ENCODE results near the gene GNA12. TPM values are rescaled to one million over a fixed set of nuclear protein-coding genes. Genes with fewer than 3 reads are reported as not detected.

GNA12 gene
- total and polyA plus RNA-seq, 9 of the 15 experiments (the other 6 are each of a cell fraction or from before 2014, with no cell fraction given), result 0.65 to 32.7 (median 9.6) TPM

GRCh38 chr7:2713978-2714377 is 130.1 kb downstream of the GNA12 start:
- Histone ChIP-seq H2AFZ (ENCODE audit: low read depth, low read length) (no peak overlapping the region), H3K27ac (ENCODE audit: extremely low read depth, low read depth, low read length) (no peak overlapping the region), H4K20me1 (replicated peaks; ENCODE audit: control insufficient read depth, insufficient read depth, low read length) (no peaks in the 10 kb centered on the region), H3K9me1 (ENCODE audit: control insufficient read depth, insufficient read depth, low read length) (no peaks in the 10 kb centered on the region), H3K27me3 (ENCODE audit: control insufficient read depth in 2 of 2, insufficient read depth in 2 of 2, low read length in 2 of 2) (no peaks in the 10 kb centered on the region), H3K79me2 (ENCODE audit: control insufficient read depth, insufficient read depth, low read length) (no peaks in the 10 kb centered on the region), H3K9me3 (replicated peaks; ENCODE audit: control insufficient read depth, insufficient read depth, low read depth, low read length) (no peaks in the 10 kb centered on the region), H3K36me3 (ENCODE audit: control insufficient read depth, insufficient read depth, low read length) (no peaks in the 10 kb centered on the region; the same call in 2 of the 3 replicates), H3K9ac (ENCODE audit: insufficient read depth in 1 of 2, low read depth in 2 of 2, low read length in 2 of 2) (no peak overlapping the region), H3K4me2 (ENCODE audit: insufficient read depth, low read length) (no peak overlapping the region), H3K4me3 (no peak overlapping the region), H3K4me1 (replicated peaks in 1 of 2; ENCODE audit: control insufficient read depth in 2 of 2, insufficient read depth in 2 of 2, low read length in 2 of 2) (peaks cover 36 to 66% of the 10 kb centered on the region in 2 experiments)
- CTCF ChIA-PET (ENCODE audit: low intra/inter-chr PET ratio), result no interaction called here
- in situ Hi-C loops (cut with MboI), result no loop called here
- TF ChIP-seq CREM (IDR thresholded peaks at IDR 0.05; ENCODE audit: low read depth) (no peak), MCM7 (IDR thresholded peaks at IDR 0.05) (no peak), TBP (optimal IDR thresholded peaks at IDR 0.05; ENCODE audit: low read depth, low read length) (no peak), LARP7 (IDR thresholded peaks at IDR 0.05) (no peak)
- DNase-seq (ENCODE audit: extremely low read depth in 1 of 4, low spot score in 3 of 4) (no peak), FAIRE-seq (no peak), ATAC-seq (no peak)
- intact Hi-C loops (cut with micrococcal nuclease), result no loop called here
- POLR2A ChIA-PET, result interaction anchor here (0.6 to 1.0 kb wide), 3 partner anchors 9 to 99 kb away, joined by 3 read pairs; no protein-coding TSS in a partner anchor
- BruUV-seq (replicated peaks), result no TSS peak
- 83% methylated on average over 12 of the region's 12 CpGs for WGBS (ENCODE audit: insufficient coverage, low coverage, missing lambda C conversion rate)

GRCh38 chr7:2713370-2713769 is 130.7 kb downstream of the GNA12 start:
- Histone ChIP-seq H3K9me3 (replicated peaks; ENCODE audit: control insufficient read depth, insufficient read depth, low read depth, low read length) (no peaks in the 10 kb centered on the region), H3K4me2 (ENCODE audit: insufficient read depth, low read length) (no peak overlapping the region), H4K20me1 (replicated peaks; ENCODE audit: control insufficient read depth, insufficient read depth, low read length) (no peaks in the 10 kb centered on the region), H3K9me1 (ENCODE audit: control insufficient read depth, insufficient read depth, low read length) (no peaks in the 10 kb centered on the region), H3K79me2 (ENCODE audit: control insufficient read depth, insufficient read depth, low read length) (no peaks in the 10 kb centered on the region), H3K36me3 (ENCODE audit: control insufficient read depth, insufficient read depth, low read length) (no peaks in the 10 kb centered on the region; the same call in 2 of the 3 replicates), H3K4me3 (no peak overlapping the region), H3K4me1 (replicated peaks in 1 of 2; ENCODE audit: control insufficient read depth in 2 of 2, insufficient read depth in 2 of 2, low read length in 2 of 2) (peaks cover 31 to 66% of the 10 kb centered on the region in 2 experiments), H3K9ac (ENCODE audit: insufficient read depth in 1 of 2, low read depth in 2 of 2, low read length in 2 of 2) (peak overlapping the region in 1 of 2 experiments; percentile 60; a peak in 2 of 4 replicates), H2AFZ (ENCODE audit: low read depth, low read length) (no peak overlapping the region), H3K27me3 (ENCODE audit: control insufficient read depth in 2 of 2, insufficient read depth in 2 of 2, low read length in 2 of 2) (peaks cover 0 to 2% of the 10 kb centered on the region in 2 experiments; a peak in 1 of 5 replicates), H3K27ac (ENCODE audit: extremely low read depth, low read depth, low read length) (no peak overlapping the region)
- 41% methylated on average over 13 of the region's 13 CpGs for WGBS (ENCODE audit: insufficient coverage, low coverage, missing lambda C conversion rate)
- in situ Hi-C loops (cut with MboI), result no loop called here
- DNase-seq (ENCODE audit: extremely low read depth in 1 of 4, low spot score in 3 of 4) (peak in 2 of 4 experiments; percentile 36 to 55), ATAC-seq (peak; percentile 3; the same call in 1 of the 3 replicates), FAIRE-seq (peak; percentile 32)
- CTCF ChIA-PET (ENCODE audit: low intra/inter-chr PET ratio), result no interaction called here
- intact Hi-C loops (cut with micrococcal nuclease), result no loop called here
- POLR2A ChIA-PET, result interaction anchor here (1.0 kb wide), 1 partner anchor 8 kb away, joined by 3 read pairs; no protein-coding TSS in a partner anchor
- no TSS peak for BruUV-seq (replicated peaks)
- TF ChIP-seq L3MBTL2 (IDR thresholded peaks at IDR 0.05) (peak; percentile 74), MGA (IDR thresholded peaks at IDR 0.05) (peak; percentile 58)

All from K562 (cell line).